Duodenal mucosa (tissue), 2 donors: ENCODE data around the gene MXRA8.
"Not testable (repeated sequence)": the region's sequence is repeated elsewhere in the genome, so short reads cannot be mapped to it uniquely, and the experiment has no call there.

ENCODE experiments used
- H3K27ac ChIP-seq: one replicate; pipeline ENCODE4 v1.7.0; 2013; ENCODE audit warnings: low read depth, low read length
- H3K27me3 ChIP-seq, 2 donors: one replicate each; pipeline ENCODE4 v1.7.0; 2013; ENCODE audit warnings: low read length in 2 of 2, control low read depth in 1 of 2; ENCODE audit not compliant: insufficient read depth in 2 of 2, control insufficient read depth in 1 of 2
- H3K36me3 ChIP-seq, 2 donors: one replicate each; pipeline ENCODE4 v1.7.0; 2013; ENCODE audit warnings: low read length in 2 of 2, control low read depth in 1 of 2; ENCODE audit not compliant: insufficient read depth in 2 of 2, control insufficient read depth in 1 of 2
- H3K4me1 ChIP-seq, 2 donors: one replicate each; pipeline ENCODE4 v1.7.0; 2013; ENCODE audit warnings: low read length in 2 of 2, control low read depth in 1 of 2; ENCODE audit not compliant: insufficient read depth in 2 of 2, control insufficient read depth in 1 of 2
- H3K4me3 ChIP-seq, 2 donors: one replicate each; pipeline ENCODE4 v1.7.0; 2013; ENCODE audit warnings: low read length in 2 of 2, low read depth in 1 of 2
- H3K9ac ChIP-seq, 2 donors: one replicate each; pipeline ENCODE4 v1.7.0; 2013; ENCODE audit warnings: low read length in 2 of 2, low read depth in 1 of 2
- H3K9me3 ChIP-seq, 2 donors: one replicate each; pipeline ENCODE4 v1.7.0; 2013; ENCODE audit warnings: low read length in 2 of 2, control low read depth in 1 of 2; ENCODE audit not compliant: control insufficient read depth in 1 of 2

The MXRA8 gene

GRCh38 chr1:1391225-1391624 lies 32.9 kb upstream of the MXRA8 start:
- no peak overlapping the region for H3K27ac ChIP-seq
- H3K9ac ChIP-seq, result no peak overlapping the region
- H3K4me3 ChIP-seq, result no peak overlapping the region
- no peaks in the 10 kb centered on the region for H3K9me3 ChIP-seq
- H3K27me3 ChIP-seq, result no peaks in the 10 kb centered on the region
- no peaks in the 10 kb centered on the region for H3K4me1 ChIP-seq
- H3K36me3 ChIP-seq, result peaks cover 59 to 92% of the 10 kb centered on the region in 2 donors

GRCh38 chr1:1390675-1391074 lies 32.3 kb upstream of the MXRA8 start:
- Histone ChIP-seq H3K27me3 (no peaks in the 10 kb centered on the region), H3K27ac (no peak overlapping the region), H3K9me3 (no peaks in the 10 kb centered on the region), H3K4me1 (no peaks in the 10 kb centered on the region), H3K4me3 (no peak overlapping the region), H3K36me3 (peaks cover 64 to 95% of the 10 kb centered on the region in 2 donors), H3K9ac (no peak overlapping the region)

GRCh38 chr1:1388078-1388472 lies 29.7 kb upstream of the MXRA8 start:
- no peak overlapping the region for H3K27ac ChIP-seq
- H3K9ac ChIP-seq, result no peak overlapping the region
- H3K4me3 ChIP-seq, result no peak overlapping the region
- H3K9me3 ChIP-seq, result no peaks in the 10 kb centered on the region
- H3K36me3 ChIP-seq, result peaks cover 53 to 72% of the 10 kb centered on the region in 2 donors
- no peaks in the 10 kb centered on the region for H3K4me1 ChIP-seq
- H3K27me3 ChIP-seq, result no peaks in the 10 kb centered on the region

GRCh38 chr1:1387098-1388077 lies 29.0 kb upstream of the MXRA8 start:
- Histone ChIP-seq H3K4me3 (no peak overlapping the region), H3K27me3 (no peaks in the 10 kb centered on the region), H3K9ac (no peak overlapping the region), H3K36me3 (peaks cover 46 to 66% of the 10 kb centered on the region in 2 donors), H3K27ac (no peak overlapping the region), H3K9me3 (no peaks in the 10 kb centered on the region), H3K4me1 (no peaks in the 10 kb centered on the region)

GRCh38 chr1:1385931-1386330 lies 27.6 kb upstream of the MXRA8 start:
- Histone ChIP-seq H3K36me3 (peaks cover 35 to 53% of the 10 kb centered on the region in 2 donors), H3K9me3 (no peaks in the 10 kb centered on the region), H3K4me1 (no peaks in the 10 kb centered on the region), H3K27me3 (no peaks in the 10 kb centered on the region), H3K4me3 (no peak overlapping the region), H3K27ac (no peak overlapping the region), H3K9ac (no peak overlapping the region)

GRCh38 chr1:1385339-1385738 lies 27.0 kb upstream of the MXRA8 start:
- not testable (repeated sequence) for H3K4me1 ChIP-seq, H3K9me3 ChIP-seq, H3K4me3 ChIP-seq, H3K9ac ChIP-seq, H3K27ac ChIP-seq, H3K27me3 ChIP-seq
- H3K36me3 ChIP-seq, result peaks cover 29 to 47% of the 10 kb centered on the region in 2 donors

- Histone ChIP-seq H3K9ac (no peak overlapping the region), H3K4me3 (no peak overlapping the region), H3K27ac (no peak overlapping the region), H3K27me3 (no peaks in the 10 kb centered on the region), H3K4me1 (peaks cover 0 to under 1% of the 10 kb centered on the region in 2 donors), H3K9me3 (no peaks in the 10 kb centered on the region), H3K36me3 (peaks cover 7 to 8% of the 10 kb centered on the region in 2 donors)
Measured at GRCh38 chr1:1381294-1381693, 22.9 kb upstream of the MXRA8 start.

GRCh38 chr1:1380860-1381259 lies 22.5 kb upstream of the MXRA8 start:
- no peak overlapping the region for H3K27ac ChIP-seq
- H3K9ac ChIP-seq, result no peak overlapping the region
- no peak overlapping the region for H3K4me3 ChIP-seq
- peaks cover 0 to 5% of the 10 kb centered on the region in 2 donors for H3K4me1 ChIP-seq
- peaks cover 3 to 4% of the 10 kb centered on the region in 2 donors for H3K36me3 ChIP-seq
- no peaks in the 10 kb centered on the region for H3K27me3 ChIP-seq
- no peaks in the 10 kb centered on the region for H3K9me3 ChIP-seq

- H3K4me3 ChIP-seq, result no peak overlapping the region
- H3K36me3 ChIP-seq, result peaks cover 0 to 7% of the 10 kb centered on the region in 2 donors
- no peak overlapping the region for H3K9ac ChIP-seq
- H3K27me3 ChIP-seq, result no peaks in the 10 kb centered on the region
- H3K9me3 ChIP-seq, result no peaks in the 10 kb centered on the region
- peaks cover 9 to 20% of the 10 kb centered on the region in 2 donors for H3K4me1 ChIP-seq
- no peak overlapping the region for H3K27ac ChIP-seq
Measured at GRCh38 chr1:1377540-1378205, 19.3 kb upstream of the MXRA8 start.

- H3K36me3 ChIP-seq, result peaks cover 0 to 7% of the 10 kb centered on the region in 2 donors
- no peak overlapping the region for H3K27ac ChIP-seq
- H3K4me3 ChIP-seq, result no peak overlapping the region
- H3K4me1 ChIP-seq, result peaks cover 14 to 28% of the 10 kb centered on the region in 2 donors
- H3K9ac ChIP-seq, result no peak overlapping the region
- no peaks in the 10 kb centered on the region for H3K9me3 ChIP-seq
- H3K27me3 ChIP-seq, result no peaks in the 10 kb centered on the region
Measured at GRCh38 chr1:1376551-1377226, 18.3 kb upstream of the MXRA8 start.
